Gastroesophageal sphincter (tissue), 3 donors: ENCODE results near the gene TOE1.

ENCODE experiments used
- EP300 ChIP-seq: sonication (generic); formaldehyde crosslinking; IDR thresholded peaks from one replicate; pipeline ENCODE4 v1.6.1; 2017; ENCODE audit warnings: antibody characterized with exemption, mild to moderate bottlenecking
- POLR2A ChIP-seq, 2 donors: fragments of 450-650 bp; IDR thresholded peaks; one replicate each; pipeline ENCODE4 v1.6.1; 2017; ENCODE audit warnings: antibody characterized with exemption in 2 of 2, mild to moderate bottlenecking in 2 of 2, moderate library complexity in 1 of 2
- TF ChIP-seq, protein P1 (sequence below), 4 experiments: fragments of 200-600 bp in 2 of 4; fragments of 450-650 bp in 2 of 4; sonication (generic) in 1 of 4; IDR thresholded peaks; one replicate each; pipeline ENCODE4 v1.5.1; 2017 to 2019; ENCODE audit warnings: antibody characterized with exemption in 4 of 4, mild to moderate bottlenecking in 2 of 4, moderate library complexity in 2 of 4

DNA sequence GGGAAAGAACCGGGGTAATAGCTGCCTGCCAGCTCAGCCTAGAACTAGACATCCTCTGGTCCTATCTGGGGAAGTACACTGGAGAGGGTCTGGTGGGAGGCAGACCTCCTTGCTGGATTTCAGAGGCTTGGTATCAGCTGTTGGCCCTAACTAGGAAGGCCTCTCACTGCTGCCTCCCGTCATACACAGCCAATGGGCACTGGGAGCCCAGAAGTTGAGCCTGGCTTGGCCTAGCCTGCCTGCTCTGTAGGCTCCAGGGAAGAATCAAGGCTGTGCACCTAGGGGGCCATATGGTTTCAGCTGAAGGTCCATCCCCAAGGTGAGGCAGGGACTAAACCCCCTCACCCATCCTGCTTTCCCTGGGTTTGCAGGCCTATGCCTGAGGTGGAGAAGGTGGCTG lies 4.5 kb downstream of the TOE1 start:
- TF ChIP-seq, protein P1, sequence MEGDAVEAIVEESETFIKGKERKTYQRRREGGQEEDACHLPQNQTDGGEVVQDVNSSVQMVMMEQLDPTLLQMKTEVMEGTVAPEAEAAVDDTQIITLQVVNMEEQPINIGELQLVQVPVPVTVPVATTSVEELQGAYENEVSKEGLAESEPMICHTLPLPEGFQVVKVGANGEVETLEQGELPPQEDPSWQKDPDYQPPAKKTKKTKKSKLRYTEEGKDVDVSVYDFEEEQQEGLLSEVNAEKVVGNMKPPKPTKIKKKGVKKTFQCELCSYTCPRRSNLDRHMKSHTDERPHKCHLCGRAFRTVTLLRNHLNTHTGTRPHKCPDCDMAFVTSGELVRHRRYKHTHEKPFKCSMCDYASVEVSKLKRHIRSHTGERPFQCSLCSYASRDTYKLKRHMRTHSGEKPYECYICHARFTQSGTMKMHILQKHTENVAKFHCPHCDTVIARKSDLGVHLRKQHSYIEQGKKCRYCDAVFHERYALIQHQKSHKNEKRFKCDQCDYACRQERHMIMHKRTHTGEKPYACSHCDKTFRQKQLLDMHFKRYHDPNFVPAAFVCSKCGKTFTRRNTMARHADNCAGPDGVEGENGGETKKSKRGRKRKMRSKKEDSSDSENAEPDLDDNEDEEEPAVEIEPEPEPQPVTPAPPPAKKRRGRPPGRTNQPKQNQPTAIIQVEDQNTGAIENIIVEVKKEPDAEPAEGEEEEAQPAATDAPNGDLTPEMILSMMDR (IDR thresholded peaks at IDR 0.05), result no peak
- TF ChIP-seq POLR2A (IDR thresholded peaks at IDR 0.05) (no peak), EP300 (no peak)
